ENCODE measurements around the gene PSD4.

Gene PSD4

GRCh38 chr2:113175736-113176695, 2.2 kb downstream of the PSD4 start:
- TF ChIP-seq SNAI2 (CRISPR knock-in tag; IDR thresholded peaks at IDR 0.05) (no peak), RARB (CRISPR knock-in tag; IDR thresholded peaks at IDR 0.05) (no peak), GLIS3 (CRISPR knock-in tag; IDR thresholded peaks at IDR 0.05) (no peak), CSRNP3 (CRISPR knock-in tag; IDR thresholded peaks at IDR 0.05) (no peak), ZFP3 (CRISPR knock-in tag; IDR thresholded peaks at IDR 0.05) (no peak), POU6F1 (CRISPR knock-in tag; IDR thresholded peaks at IDR 0.05; ENCODE audit: borderline replicate concordance, low read depth) (no peak), PATZ1 (CRISPR knock-in tag; IDR thresholded peaks at IDR 0.05; ENCODE audit: borderline replicate concordance) (no peak), TSHZ2 (CRISPR knock-in tag; IDR thresholded peaks at IDR 0.05) (no peak), BACH2 (CRISPR knock-in tag; IDR thresholded peaks at IDR 0.05; ENCODE audit: borderline replicate concordance) (no peak), CREB5 (CRISPR knock-in tag; IDR thresholded peaks at IDR 0.05; ENCODE audit: low read depth) (no peak)
- no peak for ATAC-seq

- TF ChIP-seq CREB5 (CRISPR knock-in tag; IDR thresholded peaks at IDR 0.05; ENCODE audit: low read depth) (no peak), GLIS3 (CRISPR knock-in tag; IDR thresholded peaks at IDR 0.05) (no peak), ZNF8 (CRISPR knock-in tag; IDR thresholded peaks at IDR 0.05) (no peak), SNAI2 (CRISPR knock-in tag; IDR thresholded peaks at IDR 0.05) (no peak), ZNF565 (CRISPR knock-in tag; conservative IDR thresholded peaks at IDR 0.05; ENCODE audit: low read depth) (no peak), PATZ1 (CRISPR knock-in tag; IDR thresholded peaks at IDR 0.05; ENCODE audit: borderline replicate concordance) (no peak), ZFP3 (CRISPR knock-in tag; IDR thresholded peaks at IDR 0.05) (no peak), ARNTL (CRISPR knock-in tag; IDR thresholded peaks at IDR 0.05; ENCODE audit: borderline replicate concordance, low read depth) (no peak), ZNF70 (CRISPR knock-in tag; IDR thresholded peaks at IDR 0.05) (no peak), CSDC2 (CRISPR knock-in tag; IDR thresholded peaks at IDR 0.05) (no peak), TCF4 (CRISPR knock-in tag; IDR thresholded peaks at IDR 0.05; ENCODE audit: borderline replicate concordance) (no peak)
- no peak for ATAC-seq
These were observed 3.1 kb downstream of the PSD4 start for GRCh38 chr2:113176696-113177355.

Data from SK-N-SH treated with all-trans-retinoic acid at 6 μM for 48 hours (cell line).